ENCODE measurements around the gene CARHSP1.
A peak's percentile ranks its signal among the peaks of the same experiment; 100 is the strongest.
"Not testable (repeated sequence)": the region's sequence is repeated elsewhere in the genome, so short reads cannot be mapped to it uniquely, and the experiment has no call there.

CARHSP1 gene

GRCh38 chr16:8868416-8869211 is at the start of gene CARHSP1:
CARHSP1 (minus strand) TSS chr16:8869006; CDS start chr16:8859328, 9,678 bp downstream.
- DNase-seq: peak; percentile 18 to 93 (median 82)

- DNase-seq: not testable (repeated sequence)
Observed at GRCh38 chr16:8917336-8917735, 48.5 kb upstream of the CARHSP1 start.

- no peak for DNase-seq
Observed at GRCh38 chr16:8916541-8917225, 47.9 kb upstream of the CARHSP1 start.

- DNase-seq: no peak
Observed at GRCh38 chr16:8915722-8916301, 47.0 kb upstream of the CARHSP1 start.

- no peak for DNase-seq
Observed at GRCh38 chr16:8914098-8914497, 45.3 kb upstream of the CARHSP1 start.

GRCh38 chr16:8912793-8913192 is 44.0 kb upstream of the CARHSP1 start:
- DNase-seq: no peak

- DNase-seq: no peak
Observed at GRCh38 chr16:8910811-8911210, 42.0 kb upstream of the CARHSP1 start.

GRCh38 chr16:8908810-8909468 is 40.1 kb upstream of the CARHSP1 start:
- no peak for DNase-seq

- no peak for DNase-seq
Observed at GRCh38 chr16:8907096-8907495, 38.3 kb upstream of the CARHSP1 start.

- no peak for DNase-seq
Observed at GRCh38 chr16:8905795-8906591, 37.2 kb upstream of the CARHSP1 start.

- no peak for DNase-seq
Observed at GRCh38 chr16:8905168-8905762, 36.5 kb upstream of the CARHSP1 start.

GRCh38 chr16:8904018-8904430 is 35.2 kb upstream of the CARHSP1 start:
- no peak for DNase-seq

GRCh38 chr16:8903004-8903403 is 34.2 kb upstream of the CARHSP1 start:
- no peak for DNase-seq

- no peak for DNase-seq
Observed at GRCh38 chr16:8901320-8901861, 32.6 kb upstream of the CARHSP1 start.

GRCh38 chr16:8900343-8900742 is 31.5 kb upstream of the CARHSP1 start:
- no peak for DNase-seq

- no peak for DNase-seq
Observed at GRCh38 chr16:8899709-8900317, 31.0 kb upstream of the CARHSP1 start.

- DNase-seq: no peak
Observed at GRCh38 chr16:8898660-8899318, 30.0 kb upstream of the CARHSP1 start.

GRCh38 chr16:8894736-8895334 is 26.0 kb upstream of the CARHSP1 start:
- DNase-seq: no peak

Measured in anterior cingulate cortex (tissue), 58 donors.